ENCODE data around the gene PMVK. TPM values are rescaled to one million over a fixed set of nuclear protein-coding genes. Genes with fewer than 3 reads are reported as not detected.

The PMVK gene
- total RNA-seq, 1 experiment from 2014 or later, result 27.1 TPM

GRCh38 chr1:154902938-154903566 is 33.5 kb downstream of the PMVK start:
- CTCF ChIA-PET, result no interaction called here
- H3K9me3 ChIP-seq (ENCODE audit: insufficient read depth, low read depth), result no peaks in the 10 kb centered on the region
- no peaks in the 10 kb centered on the region for H4K20me1 ChIP-seq (ENCODE audit: insufficient read depth)
- H3F3A ChIP-seq (ENCODE audit: insufficient read depth, low read depth), result no peaks in the 10 kb centered on the region
- no peak overlapping the region for H3K27ac ChIP-seq
- no peak for DNase-seq
- no peaks in the 10 kb centered on the region for H3K9me2 ChIP-seq (ENCODE audit: insufficient read depth)
- H3K27me3 ChIP-seq (ENCODE audit: insufficient read depth, low read depth), result peaks cover 7% of the 10 kb centered on the region; the same call in 1 of the 2 replicates
- no peak for TF ChIP-seq CTCF (conservative IDR thresholded peaks at IDR 0.05)
- no peak for TF ChIP-seq EZH2 (IDR thresholded peaks at IDR 0.05; ENCODE audit: low read depth)
- no peak overlapping the region for H3K4me2 ChIP-seq
- no peak overlapping the region for H2AFZ ChIP-seq
- intact Hi-C loops (cut with micrococcal nuclease; ENCODE audit: unreplicated experiment), result no loop called here
- H3K79me2 ChIP-seq (ENCODE audit: low read depth), result no peaks in the 10 kb centered on the region
- POLR2A ChIA-PET (ENCODE audit: unreplicated experiment), result no interaction called here
- H3K36me3 ChIP-seq (ENCODE audit: low read depth), result no peaks in the 10 kb centered on the region
- no peaks in the 10 kb centered on the region for H3K4me1 ChIP-seq (replicated peaks; ENCODE audit: insufficient read depth)
- BruUV-seq (replicated peaks), result no TSS peak
- H3K4me3 ChIP-seq, result no peak overlapping the region

GRCh38 chr1:154901591-154901990 is 34.9 kb downstream of the PMVK start:
- Histone ChIP-seq H3K79me2 (ENCODE audit: low read depth) (no peaks in the 10 kb centered on the region), H3K9me3 (ENCODE audit: insufficient read depth, low read depth) (no peaks in the 10 kb centered on the region), H3K27ac (no peak overlapping the region), H3K9me2 (ENCODE audit: insufficient read depth) (no peaks in the 10 kb centered on the region), H4K20me1 (ENCODE audit: insufficient read depth) (no peaks in the 10 kb centered on the region), H3F3A (ENCODE audit: insufficient read depth, low read depth) (no peaks in the 10 kb centered on the region), H3K27me3 (ENCODE audit: insufficient read depth, low read depth) (0 out of 2 replicates have a peak, but pooled peaks cover 12% of the 10 kb centered on the region), H3K4me2 (no peak overlapping the region), H3K4me1 (replicated peaks; ENCODE audit: insufficient read depth) (no peaks in the 10 kb centered on the region), H3K36me3 (ENCODE audit: low read depth) (no peaks in the 10 kb centered on the region), H3K4me3 (no peak overlapping the region), H2AFZ (no peak overlapping the region)
- intact Hi-C loops (cut with micrococcal nuclease; ENCODE audit: unreplicated experiment), result no loop called here
- no TSS peak for BruUV-seq (replicated peaks)
- DNase-seq, result no peak
- TF ChIP-seq CTCF (conservative IDR thresholded peaks at IDR 0.05), result no peak
- no peak for TF ChIP-seq EZH2 (IDR thresholded peaks at IDR 0.05; ENCODE audit: low read depth)
- POLR2A ChIA-PET (ENCODE audit: unreplicated experiment), result no interaction called here
- CTCF ChIA-PET, result no interaction called here

- Histone ChIP-seq H3K4me2 (no peak overlapping the region), H3K27me3 (ENCODE audit: insufficient read depth, low read depth) (peaks cover 26% of the 10 kb centered on the region; the same call in 1 of the 2 replicates), H3K4me1 (replicated peaks; ENCODE audit: insufficient read depth) (no peaks in the 10 kb centered on the region), H3K4me3 (no peak overlapping the region), H3F3A (ENCODE audit: insufficient read depth, low read depth) (no peaks in the 10 kb centered on the region), H3K9me3 (ENCODE audit: insufficient read depth, low read depth) (no peaks in the 10 kb centered on the region), H3K79me2 (ENCODE audit: low read depth) (no peaks in the 10 kb centered on the region), H3K27ac (no peak overlapping the region), H3K9me2 (ENCODE audit: insufficient read depth) (no peaks in the 10 kb centered on the region), H4K20me1 (ENCODE audit: insufficient read depth) (no peaks in the 10 kb centered on the region), H2AFZ (no peak overlapping the region), H3K36me3 (ENCODE audit: low read depth) (no peaks in the 10 kb centered on the region)
- DNase-seq, result no peak
- no TSS peak for BruUV-seq (replicated peaks)
- intact Hi-C loops (cut with micrococcal nuclease; ENCODE audit: unreplicated experiment), result no loop called here
- no peak for TF ChIP-seq CTCF (conservative IDR thresholded peaks at IDR 0.05)
- TF ChIP-seq EZH2 (IDR thresholded peaks at IDR 0.05; ENCODE audit: low read depth), result no peak
- ChIA-PET CTCF (no interaction called here), POLR2A (ENCODE audit: unreplicated experiment) (no interaction called here)
Measured at GRCh38 chr1:154899041-154899440, 37.5 kb downstream of the PMVK start.

Data from PC-9 (cell line).